ENCODE measurements around the gene RABGAP1L. TPM values are rescaled to one million over a fixed set of nuclear protein-coding genes. Genes with fewer than 3 reads are reported as not detected.

RABGAP1L gene
- total RNA-seq, 2 experiments from 2014 or later: 76.8 to 80.5 TPM

DNA sequence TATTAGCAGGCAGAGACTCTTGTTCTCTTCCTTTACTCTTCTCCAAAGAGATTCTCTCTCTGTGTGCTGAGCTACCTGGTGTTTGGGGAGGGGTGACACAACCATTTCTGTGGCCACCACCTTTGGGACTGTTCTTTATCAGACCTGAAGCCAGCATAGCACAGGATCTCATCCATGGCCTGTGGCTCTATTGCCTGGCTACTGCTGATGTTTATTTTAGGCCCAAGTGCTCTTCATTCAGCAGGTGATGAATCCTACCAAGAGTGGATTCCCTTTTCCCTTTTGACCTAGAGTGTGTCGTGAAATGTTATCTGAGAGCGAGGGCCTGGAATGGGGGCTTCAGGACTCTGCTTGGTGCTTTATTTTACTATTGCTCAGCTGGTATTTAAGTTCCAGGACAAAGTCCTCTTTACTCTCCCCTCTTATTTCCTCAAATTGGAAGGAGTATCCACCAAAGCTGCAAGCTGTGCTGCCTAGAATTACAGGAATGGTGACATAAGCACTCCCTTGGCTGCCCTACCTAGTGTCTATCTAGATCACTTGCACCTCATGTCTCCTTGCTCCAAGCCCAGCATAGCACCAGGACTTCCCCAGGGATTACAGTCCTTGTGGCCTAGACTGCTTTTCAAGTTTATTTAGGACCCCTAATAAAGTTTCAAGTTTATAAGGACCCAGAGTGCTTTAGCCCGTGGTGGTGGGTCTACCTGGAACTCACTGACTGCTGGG is 193.7 kb downstream of the RABGAP1L start:
- POLR2A ChIA-PET: no interaction called here
- H3K4me3 Mint-ChIP-seq: no peak overlapping the region
- DNase-seq: no peak
- H3K27me3 Mint-ChIP-seq: no peaks in the 10 kb centered on the region
- no peak overlapping the region for H3K27ac Mint-ChIP-seq
- H3K36me3 Mint-ChIP-seq (ENCODE audit: low read depth): peaks cover 19% of the 10 kb centered on the region
- CTCF ChIA-PET: no interaction called here
- H3K4me1 Mint-ChIP-seq: no peaks in the 10 kb centered on the region
- peaks cover 6% of the 10 kb centered on the region for H3K9me3 Mint-ChIP-seq

DNA sequence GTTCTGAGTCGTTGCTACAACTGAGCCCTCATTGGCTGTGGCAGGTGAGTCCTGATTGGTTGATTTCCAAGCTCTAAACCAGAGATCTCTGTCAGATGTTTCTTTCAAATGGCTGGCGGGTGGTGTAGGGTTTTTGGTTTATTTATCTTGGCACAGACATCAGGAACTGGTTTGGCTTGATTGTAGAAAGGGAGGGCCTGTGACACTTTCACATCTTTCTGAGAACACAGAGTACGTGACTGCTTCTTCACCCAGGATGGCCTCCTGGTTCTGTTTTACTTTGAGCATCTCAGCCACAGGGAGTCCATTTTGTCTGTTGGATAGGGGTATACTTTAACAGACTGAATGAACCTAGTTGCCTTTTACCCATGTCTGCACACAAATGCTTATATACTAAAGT is 199.0 kb downstream of the RABGAP1L start:
- H3K9me3 Mint-ChIP-seq: no peaks in the 10 kb centered on the region
- POLR2A ChIA-PET: no interaction called here
- H3K4me1 Mint-ChIP-seq: no peaks in the 10 kb centered on the region
- CTCF ChIA-PET: no interaction called here
- no peak overlapping the region for H3K4me3 Mint-ChIP-seq
- no peak overlapping the region for H3K27ac Mint-ChIP-seq
- H3K27me3 Mint-ChIP-seq: no peaks in the 10 kb centered on the region
- peaks cover 7% of the 10 kb centered on the region for H3K36me3 Mint-ChIP-seq (ENCODE audit: low read depth)
- no peak for DNase-seq

DNA sequence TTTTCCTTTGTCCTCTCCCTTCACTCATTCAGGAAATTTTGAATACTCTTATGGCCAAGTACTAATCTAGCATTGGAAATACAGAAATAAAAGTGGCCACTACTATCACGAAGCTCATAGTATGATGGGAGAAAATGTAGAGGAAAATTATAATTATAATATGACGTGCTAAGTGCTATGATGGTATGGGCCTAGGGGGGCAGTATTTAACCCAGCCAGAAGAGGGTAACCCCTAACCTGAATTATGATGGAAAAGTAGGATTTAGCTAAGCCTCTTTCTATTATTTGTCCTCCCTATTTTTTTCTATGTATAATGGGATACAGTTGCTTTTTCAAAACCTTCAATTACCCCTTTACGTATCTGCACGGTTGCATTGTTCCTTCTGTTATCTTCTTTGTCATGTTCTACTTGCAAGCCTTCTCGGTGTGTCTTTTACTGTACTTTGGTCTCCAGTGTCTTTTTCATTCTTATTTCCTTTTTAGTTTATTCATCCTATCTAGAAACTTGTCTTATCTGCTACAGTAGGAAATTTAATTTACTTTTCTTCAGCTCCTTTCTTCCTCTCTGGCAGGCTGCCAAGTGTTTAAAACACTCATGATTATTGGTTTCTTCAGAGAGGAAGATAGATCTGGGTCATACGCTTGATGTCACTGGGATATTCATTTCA is 199.6 kb downstream of the RABGAP1L start:
- H3K9me3 Mint-ChIP-seq: no peaks in the 10 kb centered on the region
- H3K4me3 Mint-ChIP-seq: no peak overlapping the region
- POLR2A ChIA-PET: no interaction called here
- H3K36me3 Mint-ChIP-seq (ENCODE audit: low read depth): peaks cover 3% of the 10 kb centered on the region
- H3K4me1 Mint-ChIP-seq: no peaks in the 10 kb centered on the region
- H3K27me3 Mint-ChIP-seq: no peaks in the 10 kb centered on the region
- H3K27ac Mint-ChIP-seq: no peak overlapping the region
- no peak for DNase-seq
- CTCF ChIA-PET: no interaction called here

DNA sequence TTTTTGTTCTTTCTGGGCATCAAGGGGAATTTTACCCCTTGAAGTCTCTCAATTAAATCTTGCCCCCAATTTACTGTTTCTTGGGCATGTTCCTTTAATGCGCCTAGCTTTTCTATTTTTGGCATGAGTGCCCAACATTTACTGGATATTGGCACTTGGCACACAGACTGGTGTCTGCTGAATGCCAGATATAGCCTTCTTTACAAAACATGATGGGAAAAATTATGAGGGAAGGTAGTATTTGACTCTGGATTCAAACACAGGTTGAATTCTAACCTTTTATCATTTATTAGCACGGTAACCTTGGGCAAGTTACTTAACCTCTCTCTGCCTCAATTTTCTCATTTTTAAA is 200.1 kb downstream of the RABGAP1L start:
- H3K27me3 Mint-ChIP-seq: no peaks in the 10 kb centered on the region
- no peak for DNase-seq
- peaks cover 3% of the 10 kb centered on the region for H3K36me3 Mint-ChIP-seq (ENCODE audit: low read depth)
- H3K4me1 Mint-ChIP-seq: no peaks in the 10 kb centered on the region
- H3K4me3 Mint-ChIP-seq: no peak overlapping the region
- POLR2A ChIA-PET: no interaction called here
- H3K27ac Mint-ChIP-seq: no peak overlapping the region
- no peaks in the 10 kb centered on the region for H3K9me3 Mint-ChIP-seq
- CTCF ChIA-PET: no interaction called here

GRCh38 chr1:174364996-174365736 is 205.8 kb downstream of the RABGAP1L start:
- no peak overlapping the region for H3K27ac Mint-ChIP-seq
- ChIA-PET CTCF (no interaction called here), POLR2A (no interaction called here)
- H3K36me3 Mint-ChIP-seq (ENCODE audit: low read depth): peaks cover 3% of the 10 kb centered on the region
- H3K4me1 Mint-ChIP-seq: no peaks in the 10 kb centered on the region
- no peaks in the 10 kb centered on the region for H3K27me3 Mint-ChIP-seq
- no peaks in the 10 kb centered on the region for H3K9me3 Mint-ChIP-seq
- no peak for DNase-seq
- no peak overlapping the region for H3K4me3 Mint-ChIP-seq

GRCh38 chr1:174366946-174367345 is 207.6 kb downstream of the RABGAP1L start:
- Mint-ChIP-seq H3K27me3 (no peaks in the 10 kb centered on the region), H3K4me1 (no peaks in the 10 kb centered on the region), H3K9me3 (no peaks in the 10 kb centered on the region), H3K27ac (no peak overlapping the region), H3K36me3 (ENCODE audit: low read depth) (peaks cover under 1% of the 10 kb centered on the region), H3K4me3 (no peak overlapping the region)
- CTCF ChIA-PET: no interaction called here
- no peak for DNase-seq
- POLR2A ChIA-PET: no interaction called here

GRCh38 chr1:174367892-174368291 is 208.6 kb downstream of the RABGAP1L start:
- POLR2A ChIA-PET: no interaction called here
- Mint-ChIP-seq H3K27me3 (no peaks in the 10 kb centered on the region), H3K9me3 (no peaks in the 10 kb centered on the region), H3K4me3 (no peak overlapping the region), H3K27ac (no peak overlapping the region), H3K36me3 (ENCODE audit: low read depth) (no peaks in the 10 kb centered on the region), H3K4me1 (no peaks in the 10 kb centered on the region)
- no peak for DNase-seq
- CTCF ChIA-PET: no interaction called here

DNA sequence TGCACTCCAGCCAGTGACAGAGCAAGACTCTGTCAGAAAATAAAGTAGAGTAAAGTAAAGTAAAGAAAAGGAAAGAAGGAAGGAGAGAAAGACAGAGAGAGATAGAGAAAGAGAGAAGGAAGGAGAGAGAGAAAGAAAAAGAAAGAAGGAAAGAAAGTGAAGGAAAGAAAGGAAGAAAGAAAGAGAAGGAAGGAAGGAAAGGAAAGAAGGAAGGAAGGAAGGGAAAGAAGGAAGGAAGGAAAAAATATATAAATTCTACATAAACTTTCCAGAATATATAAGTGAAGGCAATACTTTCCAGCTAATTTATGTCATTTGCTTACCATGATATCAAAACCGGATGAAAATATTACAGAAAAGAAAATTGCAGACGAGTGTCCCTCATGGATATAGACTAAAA is 216.7 kb downstream of the RABGAP1L start:
- Mint-ChIP-seq H3K9me3 (no peaks in the 10 kb centered on the region), H3K36me3 (ENCODE audit: low read depth) (no peaks in the 10 kb centered on the region), H3K4me3 (no peak overlapping the region), H3K27ac (no peak overlapping the region), H3K27me3 (no peaks in the 10 kb centered on the region), H3K4me1 (no peaks in the 10 kb centered on the region)
- CTCF ChIA-PET: no interaction called here
- POLR2A ChIA-PET: no interaction called here
- DNase-seq: no peak

- Mint-ChIP-seq H3K27ac (no peak overlapping the region), H3K9me3 (no peaks in the 10 kb centered on the region), H3K27me3 (no peaks in the 10 kb centered on the region), H3K4me3 (no peak overlapping the region), H3K4me1 (peaks cover under 1% of the 10 kb centered on the region), H3K36me3 (ENCODE audit: low read depth) (peaks cover 12% of the 10 kb centered on the region)
- ChIA-PET CTCF (no interaction called here), POLR2A (no interaction called here)
- DNase-seq: no peak
Measured at GRCh38 chr1:174391716-174392115, 232.4 kb downstream of the RABGAP1L start.

DNA sequence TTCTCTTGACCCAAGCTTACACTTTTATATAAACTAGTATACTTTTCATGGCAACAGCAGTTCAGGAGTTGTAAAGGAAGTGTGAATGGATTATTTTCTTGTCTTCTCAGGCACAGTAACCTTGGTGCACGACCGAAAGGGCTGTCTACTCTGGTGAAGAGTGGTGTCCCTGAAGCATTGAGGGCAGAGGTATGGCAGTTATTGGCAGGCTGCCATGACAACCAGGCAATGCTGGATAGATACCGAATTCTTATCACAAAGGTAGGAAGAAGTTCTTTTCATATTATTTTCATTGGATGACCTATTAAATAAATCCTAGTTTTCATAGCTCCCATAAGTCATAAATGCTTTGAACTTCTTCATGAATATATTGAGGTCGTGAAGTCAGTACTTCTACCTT is 234.6 kb downstream of the RABGAP1L start:
- Mint-ChIP-seq H3K9me3 (peaks cover 6% of the 10 kb centered on the region), H3K4me3 (no peak overlapping the region)
- DNase-seq: no peak

GRCh38 chr1:174397261-174397660 is 237.9 kb downstream of the RABGAP1L start:
- Mint-ChIP-seq H3K4me3 (no peak overlapping the region), H3K36me3 (ENCODE audit: low read depth) (peaks cover 18% of the 10 kb centered on the region), H3K27me3 (no peaks in the 10 kb centered on the region), H3K27ac (no peak overlapping the region), H3K9me3 (peaks cover 6% of the 10 kb centered on the region), H3K4me1 (peaks cover 12% of the 10 kb centered on the region)
- DNase-seq: no peak
- POLR2A ChIA-PET: no interaction called here
- CTCF ChIA-PET: no interaction called here

More for the DNA sequence above, 234.6 kb downstream of the RABGAP1L start:
- peaks cover 12% of the 10 kb centered on the region for H3K4me1 Mint-ChIP-seq
- no peaks in the 10 kb centered on the region for H3K27me3 Mint-ChIP-seq
- POLR2A ChIA-PET: no interaction called here
- CTCF ChIA-PET: no interaction called here
- no peak overlapping the region for H3K27ac Mint-ChIP-seq
- peaks cover 19% of the 10 kb centered on the region for H3K36me3 Mint-ChIP-seq (ENCODE audit: low read depth)

DNA sequence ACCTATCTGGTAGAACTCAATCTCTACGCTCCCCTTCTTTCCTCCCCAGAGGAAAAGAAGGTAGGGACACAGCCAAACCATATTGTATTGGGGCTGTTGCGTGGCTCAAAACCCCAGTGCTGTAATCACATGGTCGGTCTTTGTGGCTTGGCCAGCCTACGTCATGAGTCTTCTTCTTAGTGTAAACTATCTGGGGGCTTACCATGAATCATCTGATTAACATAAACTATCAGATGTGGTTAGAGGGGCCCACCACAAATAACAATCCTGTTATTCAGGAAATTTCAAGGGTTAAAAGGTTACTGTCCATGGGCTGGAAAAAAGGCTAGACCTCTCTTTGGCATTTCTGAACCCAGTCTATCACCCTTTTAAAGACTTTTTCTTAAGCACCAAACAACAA is 238.9 kb downstream of the RABGAP1L start:
- POLR2A ChIA-PET: no interaction called here
- peaks cover 6% of the 10 kb centered on the region for H3K9me3 Mint-ChIP-seq
- DNase-seq: no peak
- peaks cover 16% of the 10 kb centered on the region for H3K36me3 Mint-ChIP-seq (ENCODE audit: low read depth)
- H3K27ac Mint-ChIP-seq: no peak overlapping the region
- H3K4me1 Mint-ChIP-seq: peaks cover 12% of the 10 kb centered on the region
- H3K27me3 Mint-ChIP-seq: no peaks in the 10 kb centered on the region
- H3K4me3 Mint-ChIP-seq: no peak overlapping the region
- CTCF ChIA-PET: interaction anchor here (0.7 kb wide), 1 partner anchor 16 kb away, joined by 3 read pairs; no protein-coding TSS in a partner anchor

DNA sequence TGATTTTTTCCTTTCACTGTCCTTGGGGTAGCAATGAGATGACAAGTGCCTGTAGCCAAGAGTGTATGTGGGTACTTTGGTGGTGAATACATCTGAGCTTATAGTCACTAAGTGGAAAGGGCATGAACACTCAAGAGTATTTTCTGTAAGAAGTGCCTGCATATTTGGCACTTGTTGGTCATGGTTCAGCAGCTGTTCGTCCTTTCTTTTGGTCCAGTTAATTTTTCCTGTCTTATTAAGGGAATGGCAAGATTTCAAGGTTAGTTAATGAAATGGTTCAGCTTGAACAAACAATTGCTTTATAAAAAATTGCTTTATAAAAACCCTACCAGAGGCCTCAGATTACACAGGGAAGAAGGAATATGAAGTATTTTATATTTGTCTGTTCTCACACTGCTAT is 239.9 kb downstream of the RABGAP1L start:
- Mint-ChIP-seq H3K27ac (no peak overlapping the region), H3K4me1 (peaks cover 12% of the 10 kb centered on the region), H3K4me3 (no peak overlapping the region), H3K36me3 (ENCODE audit: low read depth) (peaks cover 16% of the 10 kb centered on the region), H3K9me3 (peaks cover 6% of the 10 kb centered on the region), H3K27me3 (no peaks in the 10 kb centered on the region)
- no peak for DNase-seq
- ChIA-PET POLR2A (no interaction called here), CTCF (no interaction called here)

DNA sequence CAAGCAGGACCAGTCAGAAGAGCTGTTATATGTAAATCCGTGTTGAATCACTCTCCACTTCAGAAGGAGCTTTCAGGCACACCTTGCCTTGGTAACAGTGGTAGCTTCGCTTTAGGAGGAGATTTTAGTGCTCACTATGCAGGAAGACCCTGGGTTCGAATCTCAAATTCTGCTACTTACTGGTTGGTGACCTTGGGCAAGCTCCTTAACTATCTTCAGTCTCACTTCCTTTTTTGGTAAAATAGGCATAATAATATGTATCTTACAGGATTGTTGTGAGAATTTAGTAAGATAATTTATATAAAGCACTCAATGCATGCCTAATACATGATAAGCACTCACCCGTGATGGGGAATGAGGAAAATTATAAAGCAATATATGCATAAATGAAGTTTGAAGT is 241.8 kb downstream of the RABGAP1L start:
- DNase-seq: no peak
- ChIA-PET POLR2A (no interaction called here), CTCF (no interaction called here)
- Mint-ChIP-seq H3K27ac (no peak overlapping the region), H3K27me3 (no peaks in the 10 kb centered on the region), H3K4me3 (no peak overlapping the region), H3K9me3 (peaks cover 6% of the 10 kb centered on the region), H3K36me3 (ENCODE audit: low read depth) (peaks cover 13% of the 10 kb centered on the region), H3K4me1 (peaks cover 12% of the 10 kb centered on the region)
